ENCODE results near the gene SFR1. TPM values are rescaled to one million over a fixed set of nuclear protein-coding genes. Genes with fewer than 3 reads are reported as not detected.

Gene SFR1
- 12.4 and 17.3 TPM in 2 replicates for total RNA-seq (2014; rRNA removed; shearing (Covaris generic))

- peak; percentile 97 for DNase-seq (ENCODE audit: low read depth)
These were observed at the start of gene SFR1 for GRCh38 chr10:104121485-104122224. Gene SFR1 (plus strand): TSS chr10:104122171. CDS start chr10:104122184, 13 bp downstream.

GRCh38 chr10:104072786-104073185 is 49.2 kb upstream of the SFR1 start:
- no peak for DNase-seq (ENCODE audit: low read depth)

- DNase-seq (ENCODE audit: low read depth): no peak
These were observed 47.5 kb upstream of the SFR1 start for GRCh38 chr10:104074505-104074904.

- peak; percentile 85 for DNase-seq (ENCODE audit: low read depth)
These were observed 45.2 kb upstream of the SFR1 start for GRCh38 chr10:104076743-104077160.

- peak; percentile 64 for DNase-seq (ENCODE audit: low read depth)
These were observed 44.7 kb upstream of the SFR1 start for GRCh38 chr10:104077247-104077646.

GRCh38 chr10:104077663-104078151 is 44.3 kb upstream of the SFR1 start:
- no peak for DNase-seq (ENCODE audit: low read depth)

GRCh38 chr10:104080762-104081161 is 41.2 kb upstream of the SFR1 start:
- DNase-seq (ENCODE audit: low read depth): peak; percentile 38

- DNase-seq (ENCODE audit: low read depth): peak; percentile 21
These were observed 40.0 kb upstream of the SFR1 start for GRCh38 chr10:104081998-104082397.

- DNase-seq (ENCODE audit: low read depth): no peak
These were observed 37.4 kb upstream of the SFR1 start for GRCh38 chr10:104084482-104085142.

- DNase-seq (ENCODE audit: low read depth): peak; percentile 49
These were observed 36.1 kb upstream of the SFR1 start, which contains the start of gene COL17A1 for GRCh38 chr10:104085801-104086400. Gene COL17A1 (minus strand): TSS chr10:104085880. CDS start chr10:104080673, 5,207 bp downstream.

- no peak for DNase-seq (ENCODE audit: low read depth)
These were observed 33.7 kb upstream of the SFR1 start for GRCh38 chr10:104088239-104088638.

GRCh38 chr10:104089621-104090020 is 32.4 kb upstream of the SFR1 start:
- peak; percentile 33 for DNase-seq (ENCODE audit: low read depth)

GRCh38 chr10:104090611-104091010 is 31.4 kb upstream of the SFR1 start:
- DNase-seq (ENCODE audit: low read depth): peak; percentile 20

- DNase-seq (ENCODE audit: low read depth): no peak
These were observed 29.2 kb upstream of the SFR1 start for GRCh38 chr10:104092749-104093148.

- DNase-seq (ENCODE audit: low read depth): no peak
These were observed 25.3 kb upstream of the SFR1 start for GRCh38 chr10:104096692-104097091.

GRCh38 chr10:104098358-104098925 is 23.5 kb upstream of the SFR1 start:
- DNase-seq (ENCODE audit: low read depth): no peak

GRCh38 chr10:104099269-104099668 is 22.7 kb upstream of the SFR1 start:
- DNase-seq (ENCODE audit: low read depth): no peak

GRCh38 chr10:104099941-104100340 is 22.0 kb upstream of the SFR1 start:
- peak; percentile 27 for DNase-seq (ENCODE audit: low read depth)

- DNase-seq (ENCODE audit: low read depth): no peak
These were observed 21.2 kb upstream of the SFR1 start for GRCh38 chr10:104100795-104101194.

- no peak for DNase-seq (ENCODE audit: low read depth)
These were observed 20.1 kb upstream of the SFR1 start for GRCh38 chr10:104101902-104102301.

GRCh38 chr10:104103956-104104355 is 18.0 kb upstream of the SFR1 start:
- no peak for DNase-seq (ENCODE audit: low read depth)

GRCh38 chr10:104104418-104104817 is 17.6 kb upstream of the SFR1 start:
- DNase-seq (ENCODE audit: low read depth): no peak
